H9 (cell line): ENCODE results near the gene DTYMK. TPM values are rescaled to one million over a fixed set of nuclear protein-coding genes. Genes with fewer than 3 reads are reported as not detected.
A peak's percentile ranks its signal among the peaks of the same experiment; 100 is the strongest.

Experiments
- DNase-seq: peaks from one replicate; pipeline ENCODE4 v3.0.0-alpha.2; 2017
- H2AFZ ChIP-seq: one replicate; pipeline ENCODE4 v1.6.1; 2013; ENCODE audit warnings: mild to moderate bottlenecking, low read length, control low read depth, moderate library complexity
- H2AK5ac ChIP-seq: 2 replicates; pipeline ENCODE4 v1.6.1; 2013; ENCODE audit warnings: low read length, control low read depth, mixed read lengths; ENCODE audit not compliant: insufficient read length
- H2BK120ac ChIP-seq: one replicate; pipeline ENCODE4 v1.6.1; 2013; ENCODE audit warnings: low read depth, mild to moderate bottlenecking, low read length, control low read depth, inconsistent platforms; ENCODE audit not compliant: poor library complexity, severe bottlenecking
- H2BK12ac ChIP-seq: 2 replicates; pipeline ENCODE4 v1.6.1; 2013; ENCODE audit warnings: low read length, control low read depth, mixed read lengths, low read depth; ENCODE audit not compliant: insufficient read length
- H2BK15ac ChIP-seq: 2 replicates; pipeline ENCODE4 v1.6.1; 2013; ENCODE audit warnings: low read depth, low read length, control low read depth
- H2BK20ac ChIP-seq: one replicate; pipeline ENCODE4 v1.6.1; 2013; ENCODE audit warnings: low read depth, mild to moderate bottlenecking, low read length, control low read depth, inconsistent platforms; ENCODE audit not compliant: poor library complexity, severe bottlenecking
- H2BK5ac ChIP-seq: 2 replicates; pipeline ENCODE4 v1.6.1; 2013; ENCODE audit warnings: low read length, control low read depth, mixed read lengths; ENCODE audit not compliant: insufficient read length
- H3K14ac ChIP-seq: 2 replicates; pipeline ENCODE4 v1.6.1; 2013; ENCODE audit warnings: low read length, control low read depth; ENCODE audit not compliant: insufficient read depth
- H3K18ac ChIP-seq: 2 replicates; pipeline ENCODE4 v1.6.1; 2013; ENCODE audit warnings: low read depth, mild to moderate bottlenecking, mixed read lengths, low read length, control low read depth; ENCODE audit not compliant: insufficient read length
- H3K23ac ChIP-seq: 2 replicates; pipeline ENCODE4 v1.6.1; 2013; ENCODE audit warnings: low read length, control low read depth, mixed read lengths, low read depth; ENCODE audit not compliant: insufficient read length
- H3K23me2 ChIP-seq: 2 replicates; pipeline ENCODE4 v1.6.1; 2013; ENCODE audit warnings: low read depth, mild to moderate bottlenecking, mixed read lengths, low read length, control low read depth; ENCODE audit not compliant: insufficient read length, poor library complexity, severe bottlenecking
- H3K27ac ChIP-seq: 2 replicates; pipeline ENCODE4 v1.5.1; 2013; ENCODE audit warnings: low read length, control low read depth, mixed read lengths, low read depth; ENCODE audit not compliant: insufficient read length
- H3K27me3 ChIP-seq: 2 replicates; pipeline ENCODE4 v1.6.1; 2013; ENCODE audit warnings: low read length, control low read depth, inconsistent platforms; ENCODE audit not compliant: insufficient read depth
- H3K4ac ChIP-seq: 2 replicates; pipeline ENCODE4 v1.6.1; 2013; ENCODE audit warnings: low read depth, mild to moderate bottlenecking, control low read depth, inconsistent platforms, low read length, moderate library complexity
- H3K4me1 ChIP-seq: 2 replicates; pipeline ENCODE4 v1.6.1; 2013; ENCODE audit warnings: low read length, control low read depth, inconsistent platforms; ENCODE audit not compliant: insufficient read depth
- H3K4me2 ChIP-seq: 2 replicates; pipeline ENCODE4 v1.6.1; 2013; ENCODE audit warnings: low read length, control low read depth, mixed read lengths; ENCODE audit not compliant: insufficient read length, insufficient read depth
- H3K56ac ChIP-seq: 2 replicates; pipeline ENCODE4 v1.6.1; 2013; ENCODE audit warnings: low read depth, mild to moderate bottlenecking, mixed read lengths, low read length, control low read depth; ENCODE audit not compliant: insufficient read length
- H3K79me1 ChIP-seq: 2 replicates; pipeline ENCODE4 v1.6.1; 2013; ENCODE audit warnings: low read depth, mild to moderate bottlenecking, moderate library complexity, low read length, control low read depth, inconsistent platforms; ENCODE audit not compliant: insufficient read depth, poor library complexity, severe bottlenecking
- H3K79me2 ChIP-seq: 2 replicates; pipeline ENCODE4 v1.6.1; 2013; ENCODE audit warnings: low read length, control low read depth, inconsistent platforms; ENCODE audit not compliant: insufficient read depth
- H3K9ac ChIP-seq: 2 replicates; pipeline ENCODE4 v1.6.1; 2013; ENCODE audit warnings: low read length, control low read depth, mixed read lengths; ENCODE audit not compliant: insufficient read length; ENCODE audit errors: extremely low read depth
- H3K9me3 ChIP-seq: one replicate; pipeline ENCODE4 v1.6.1; 2013; ENCODE audit warnings: low read depth, low read length, inconsistent platforms; ENCODE audit not compliant: control insufficient read depth
- H3T11ph ChIP-seq: one replicate; pipeline ENCODE4 v1.6.1; 2013; ENCODE audit warnings: mild to moderate bottlenecking, low read length, control low read depth, inconsistent platforms
- H4K20me1 ChIP-seq: one replicate; pipeline ENCODE4 v1.6.1; 2013; ENCODE audit not compliant: control insufficient read depth, insufficient read length, insufficient read depth
- H4K5ac ChIP-seq: 2 replicates; pipeline ENCODE4 v1.6.1; 2013; ENCODE audit warnings: low read depth, mild to moderate bottlenecking, mixed read lengths, low read length, control low read depth; ENCODE audit not compliant: insufficient read length
- H4K8ac ChIP-seq: replicated peaks from 2 replicates; pipeline ENCODE4 v1.6.1; 2013; ENCODE audit warnings: low read length, control low read depth, mixed read lengths, low read depth; ENCODE audit not compliant: insufficient read length
- H4K91ac ChIP-seq: 2 replicates; pipeline ENCODE4 v1.6.1; 2013; ENCODE audit warnings: low read depth, mild to moderate bottlenecking, moderate library complexity, mixed read lengths, low read length, control low read depth; ENCODE audit not compliant: insufficient read length
- H3K27ac Mint-ChIP-seq, 3 experiments: 2 replicates in 2 of 3; 3 replicates in 1 of 3; pipeline ENCODE4 v1.8.0; 2020 to 2021; ENCODE audit warnings: mixed read lengths in 3 of 3, mild to moderate bottlenecking in 1 of 3, moderate library complexity in 1 of 3
- H3K27me3 Mint-ChIP-seq: 2 replicates; pipeline ENCODE4 v1.8.0; 2021; ENCODE audit warnings: low read depth, mild to moderate bottlenecking, moderate library complexity, mixed read lengths
- H3K36me3 Mint-ChIP-seq, 3 experiments: 2 replicates in 2 of 3; 3 replicates in 1 of 3; pipeline ENCODE4 v1.8.0; 2020 to 2021; ENCODE audit warnings: low read depth in 3 of 3, mixed read lengths in 3 of 3; ENCODE audit not compliant: insufficient read depth in 1 of 3
- H3K4me1 Mint-ChIP-seq, 2 experiments: 2 replicates each; pipeline ENCODE4 v1.8.0; 2020; ENCODE audit warnings: mixed read lengths in 2 of 2
- H3K4me3 Mint-ChIP-seq, 2 experiments: 2 replicates in 1 of 2; 3 replicates in 1 of 2; pipeline ENCODE4 v1.8.0; 2020 to 2021; ENCODE audit warnings: mild to moderate bottlenecking in 2 of 2, mixed read lengths in 2 of 2, moderate library complexity in 1 of 2
- H3K9me3 Mint-ChIP-seq, 2 experiments: 2 replicates in 1 of 2; 3 replicates in 1 of 2; pipeline ENCODE4 v1.8.0; 2020; ENCODE audit warnings: mild to moderate bottlenecking in 2 of 2, mixed read lengths in 2 of 2, moderate library complexity in 1 of 2
- WGBS: extraction: QIAGEN DNeasy Blood & Tissue Kit; methylation state at CpG from one replicate; pipeline ENCODE4 v1.1.7; 2013; ENCODE audit warnings: missing lambda C conversion rate, low lambda C conversion rate, mixed read lengths; ENCODE audit not compliant: insufficient read length; ENCODE audit errors: extremely low coverage; 5-methylcytosine and 5-hydroxymethylcytosine counted together
- total RNA-seq: library from RNA; stranded (reverse); gene quantifications from 2 replicates; pipeline ENCODE4 v1.2.1, GENCODE V29; 2021
- TF ChIP-seq, protein P1 (sequence below): fragments of 200-600 bp; sonication (generic); conservative IDR thresholded peaks from 3 replicates; pipeline ENCODE4 v1.8.0; 2021; ENCODE audit warnings: antibody characterized with exemption, mild to moderate bottlenecking

The DTYMK gene
- total RNA-seq, 1 experiment from 2014 or later, result 76.0 TPM

DNA sequence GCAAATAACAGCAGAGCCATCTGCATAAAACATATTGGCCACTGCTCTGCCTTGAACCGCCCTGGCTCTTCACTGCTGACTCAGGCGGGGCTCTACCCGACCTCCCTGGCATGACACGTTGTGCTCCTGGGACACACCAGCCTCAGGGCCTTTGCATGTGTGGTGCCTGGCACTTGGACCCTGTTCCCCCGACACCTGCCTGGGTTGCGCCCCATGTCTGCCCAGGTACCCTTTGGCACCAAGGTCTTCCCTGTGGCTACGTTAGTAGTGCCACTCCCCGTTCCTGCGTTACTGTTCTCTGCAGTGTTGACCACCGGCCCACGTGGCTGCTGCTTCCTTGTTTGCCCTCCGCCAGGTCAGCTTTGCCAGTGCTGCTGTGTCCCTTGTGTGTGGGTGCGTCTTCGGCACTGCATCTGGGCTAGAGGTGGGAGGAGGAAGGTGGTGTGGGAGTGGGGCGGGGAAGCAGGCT is 28.8 kb downstream of the DTYMK start:
- H3T11ph ChIP-seq, result no peak overlapping the region
- Mint-ChIP-seq H3K27me3 (no peaks in the 10 kb centered on the region; the same call in 1 of the 2 replicates), H3K27ac (peak overlapping the region in 1 of 3 experiments; percentile 83; a peak in 1 of 7 replicates), H3K4me1 (no peaks in the 10 kb centered on the region), H3K4me3 (no peak overlapping the region), H3K9me3 (no peaks in the 10 kb centered on the region), H3K36me3 (peaks cover 30 to 80% (median 76%) of the 10 kb centered on the region in 3 experiments; a peak in 6 of 7 replicates)
- no peaks in the 10 kb centered on the region for H3K79me1 ChIP-seq
- H2AFZ ChIP-seq, result no peak overlapping the region
- H3K4ac ChIP-seq, result no peak overlapping the region
- no peak overlapping the region for H4K5ac ChIP-seq
- H3K23ac ChIP-seq, result no peak overlapping the region
- no peak overlapping the region for H2BK120ac ChIP-seq
- H2BK5ac ChIP-seq, result no peak overlapping the region
- no peak overlapping the region for H3K27ac ChIP-seq
- WGBS, result no CpG with 5 or more reads among the region's 15 CpGs
- H3K56ac ChIP-seq, result no peak overlapping the region
- no peaks in the 10 kb centered on the region for H3K9me3 ChIP-seq
- no peak overlapping the region for H3K9ac ChIP-seq
- H2BK20ac ChIP-seq, result no peak overlapping the region
- H3K4me2 ChIP-seq, result no peak overlapping the region
- TF ChIP-seq, protein P1, sequence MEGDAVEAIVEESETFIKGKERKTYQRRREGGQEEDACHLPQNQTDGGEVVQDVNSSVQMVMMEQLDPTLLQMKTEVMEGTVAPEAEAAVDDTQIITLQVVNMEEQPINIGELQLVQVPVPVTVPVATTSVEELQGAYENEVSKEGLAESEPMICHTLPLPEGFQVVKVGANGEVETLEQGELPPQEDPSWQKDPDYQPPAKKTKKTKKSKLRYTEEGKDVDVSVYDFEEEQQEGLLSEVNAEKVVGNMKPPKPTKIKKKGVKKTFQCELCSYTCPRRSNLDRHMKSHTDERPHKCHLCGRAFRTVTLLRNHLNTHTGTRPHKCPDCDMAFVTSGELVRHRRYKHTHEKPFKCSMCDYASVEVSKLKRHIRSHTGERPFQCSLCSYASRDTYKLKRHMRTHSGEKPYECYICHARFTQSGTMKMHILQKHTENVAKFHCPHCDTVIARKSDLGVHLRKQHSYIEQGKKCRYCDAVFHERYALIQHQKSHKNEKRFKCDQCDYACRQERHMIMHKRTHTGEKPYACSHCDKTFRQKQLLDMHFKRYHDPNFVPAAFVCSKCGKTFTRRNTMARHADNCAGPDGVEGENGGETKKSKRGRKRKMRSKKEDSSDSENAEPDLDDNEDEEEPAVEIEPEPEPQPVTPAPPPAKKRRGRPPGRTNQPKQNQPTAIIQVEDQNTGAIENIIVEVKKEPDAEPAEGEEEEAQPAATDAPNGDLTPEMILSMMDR, result no peak
- H3K18ac ChIP-seq, result no peak overlapping the region
- no peak overlapping the region for H4K8ac ChIP-seq
- H3K23me2 ChIP-seq, result no peaks in the 10 kb centered on the region
- H3K14ac ChIP-seq, result no peak overlapping the region
- no peak overlapping the region for H2AK5ac ChIP-seq
- H2BK12ac ChIP-seq, result no peak overlapping the region
- no peak for DNase-seq
- H4K20me1 ChIP-seq, result no peaks in the 10 kb centered on the region
- H2BK15ac ChIP-seq, result no peak overlapping the region
- H3K79me2 ChIP-seq, result no peaks in the 10 kb centered on the region
- no peaks in the 10 kb centered on the region for H3K4me1 ChIP-seq
- H4K91ac ChIP-seq, result no peak overlapping the region
- no peaks in the 10 kb centered on the region for H3K27me3 ChIP-seq
